ENCODE results near the gene FBLN5.

DNA sequence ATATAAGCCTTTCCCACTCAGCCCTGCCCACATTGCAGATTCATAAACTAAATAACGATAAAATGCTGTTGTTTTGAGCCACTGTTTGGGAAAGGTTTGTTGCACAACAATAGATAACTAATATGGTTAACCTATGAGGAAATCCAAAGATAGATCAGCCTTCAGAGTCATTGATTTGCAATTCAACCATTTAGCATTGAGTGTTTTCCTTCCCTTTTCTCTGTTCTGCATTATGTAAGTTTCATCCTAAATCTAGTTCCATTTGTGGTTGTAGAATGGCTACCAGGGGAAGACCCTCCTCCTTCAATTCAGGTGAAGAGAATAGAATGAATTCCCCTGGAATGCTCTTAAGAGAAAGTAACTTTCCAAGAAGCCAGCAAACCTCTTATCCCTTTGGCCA is 99.8 kb downstream of the FBLN5 start:
- TF ChIP-seq GABPA (IDR thresholded peaks at IDR 0.05; ENCODE audit: low read depth), result no peak
- no peak for TF ChIP-seq CTCF (IDR thresholded peaks at IDR 0.05)
- TF ChIP-seq YY1 (IDR thresholded peaks at IDR 0.05; ENCODE audit: low read depth), result no peak
- no peak for TF ChIP-seq NFIC (IDR thresholded peaks at IDR 0.05; ENCODE audit: borderline replicate concordance)
- TF ChIP-seq POLR2AphosphoS5 (IDR thresholded peaks at IDR 0.05; ENCODE audit: low read depth, low read length), result no peak
- TF ChIP-seq RXRA (IDR thresholded peaks at IDR 0.05; ENCODE audit: borderline replicate concordance, low read depth), result no peak
- TF ChIP-seq JUND (IDR thresholded peaks at IDR 0.05), result no peak
- TF ChIP-seq, protein P1, sequence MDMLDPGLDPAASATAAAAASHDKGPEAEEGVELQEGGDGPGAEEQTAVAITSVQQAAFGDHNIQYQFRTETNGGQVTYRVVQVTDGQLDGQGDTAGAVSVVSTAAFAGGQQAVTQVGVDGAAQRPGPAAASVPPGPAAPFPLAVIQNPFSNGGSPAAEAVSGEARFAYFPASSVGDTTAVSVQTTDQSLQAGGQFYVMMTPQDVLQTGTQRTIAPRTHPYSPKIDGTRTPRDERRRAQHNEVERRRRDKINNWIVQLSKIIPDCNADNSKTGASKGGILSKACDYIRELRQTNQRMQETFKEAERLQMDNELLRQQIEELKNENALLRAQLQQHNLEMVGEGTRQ (IDR thresholded peaks at IDR 0.05; ENCODE audit: borderline replicate concordance, low read depth, low read length), result no peak
- TF ChIP-seq ELF1 (IDR thresholded peaks at IDR 0.05), result no peak
- no peak for TF ChIP-seq MAX (IDR thresholded peaks at IDR 0.05; ENCODE audit: low read depth)
- no peak for TF ChIP-seq CHD2 (IDR thresholded peaks at IDR 0.05; ENCODE audit: low read length, partially characterized antibody)
- no peak for TF ChIP-seq FOXM1 (IDR thresholded peaks at IDR 0.05; ENCODE audit: low read depth)
- TF ChIP-seq, protein P2, sequence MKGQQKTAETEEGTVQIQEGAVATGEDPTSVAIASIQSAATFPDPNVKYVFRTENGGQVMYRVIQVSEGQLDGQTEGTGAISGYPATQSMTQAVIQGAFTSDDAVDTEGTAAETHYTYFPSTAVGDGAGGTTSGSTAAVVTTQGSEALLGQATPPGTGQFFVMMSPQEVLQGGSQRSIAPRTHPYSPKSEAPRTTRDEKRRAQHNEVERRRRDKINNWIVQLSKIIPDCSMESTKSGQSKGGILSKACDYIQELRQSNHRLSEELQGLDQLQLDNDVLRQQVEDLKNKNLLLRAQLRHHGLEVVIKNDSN (IDR thresholded peaks at IDR 0.05; ENCODE audit: borderline replicate concordance, low read depth), result no peak
- TF ChIP-seq EZH2phosphoT487 (IDR thresholded peaks at IDR 0.05; ENCODE audit: borderline replicate concordance, low read depth), result no peak
